Measurements from ENCODE around the gene ZNF331.

DNA sequence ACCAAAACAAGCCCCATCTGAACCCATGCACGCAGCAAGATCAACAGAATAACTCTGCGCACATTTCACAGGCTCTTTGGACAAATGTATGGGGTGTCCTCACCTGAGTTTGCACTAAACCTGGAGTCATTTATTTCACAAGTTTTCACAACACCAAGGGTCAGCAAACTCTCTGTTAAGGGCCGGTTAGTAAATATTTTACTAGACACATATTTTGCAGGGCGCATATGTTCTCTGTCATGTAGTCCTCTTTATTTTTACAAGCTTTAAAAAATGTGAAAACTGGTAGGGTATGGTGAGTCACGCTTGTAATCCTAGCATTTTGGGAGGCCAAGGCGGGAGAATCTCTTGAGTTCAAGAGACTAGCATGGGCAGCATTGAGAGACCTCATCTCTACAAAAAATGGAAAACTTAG is 48.3 kb downstream of the ZNF331 start:
- TF ChIP-seq CTCF (IDR thresholded peaks at IDR 0.05; ENCODE audit: insufficient read depth, low read length) (no peak), GABPA (IDR thresholded peaks at IDR 0.05; ENCODE audit: low read depth) (no peak), POLR2AphosphoS5 (IDR thresholded peaks at IDR 0.05; ENCODE audit: low read depth) (no peak), SPI1 (IDR thresholded peaks at IDR 0.05; ENCODE audit: borderline replicate concordance, low read depth) (no peak)

All from HL-60 (cell line).